Measurements from ENCODE around the gene NAT9. TPM values are rescaled to one million over a fixed set of nuclear protein-coding genes. Genes with fewer than 3 reads are reported as not detected.
A peak's percentile ranks its signal among the peaks of the same experiment; 100 is the strongest.

NAT9 gene
- total and polyA plus RNA-seq, 2 experiments from 2014 or later: 37.3 to 37.5 TPM

GRCh38 chr17:74768069-74768762, 7.9 kb downstream of the NAT9 start:
- Mint-ChIP-seq H3K4me3 (no peak overlapping the region), H3K9me3 (no peaks in the 10 kb centered on the region), H3K4me1 (peaks cover 15% of the 10 kb centered on the region; the same call in 2 of the 3 replicates), H3K27me3 (ENCODE audit: insufficient read depth, low read depth, poor library complexity) (peaks cover 22% of the 10 kb centered on the region), H3K27ac (no peak overlapping the region; the same call in 1 of the 2 replicates), H3K36me3 (ENCODE audit: low read depth) (peaks cover 47% of the 10 kb centered on the region)
- DNase-seq (ENCODE audit: low spot score) (no peak), ATAC-seq (no peak)
- H3K4me1 ChIP-seq (ENCODE audit: insufficient read depth): no peaks in the 10 kb centered on the region
- no peak for TF ChIP-seq EZH2 (IDR thresholded peaks at IDR 0.05; ENCODE audit: low read depth, unreplicated experiment)
- TF ChIP-seq, protein P1, sequence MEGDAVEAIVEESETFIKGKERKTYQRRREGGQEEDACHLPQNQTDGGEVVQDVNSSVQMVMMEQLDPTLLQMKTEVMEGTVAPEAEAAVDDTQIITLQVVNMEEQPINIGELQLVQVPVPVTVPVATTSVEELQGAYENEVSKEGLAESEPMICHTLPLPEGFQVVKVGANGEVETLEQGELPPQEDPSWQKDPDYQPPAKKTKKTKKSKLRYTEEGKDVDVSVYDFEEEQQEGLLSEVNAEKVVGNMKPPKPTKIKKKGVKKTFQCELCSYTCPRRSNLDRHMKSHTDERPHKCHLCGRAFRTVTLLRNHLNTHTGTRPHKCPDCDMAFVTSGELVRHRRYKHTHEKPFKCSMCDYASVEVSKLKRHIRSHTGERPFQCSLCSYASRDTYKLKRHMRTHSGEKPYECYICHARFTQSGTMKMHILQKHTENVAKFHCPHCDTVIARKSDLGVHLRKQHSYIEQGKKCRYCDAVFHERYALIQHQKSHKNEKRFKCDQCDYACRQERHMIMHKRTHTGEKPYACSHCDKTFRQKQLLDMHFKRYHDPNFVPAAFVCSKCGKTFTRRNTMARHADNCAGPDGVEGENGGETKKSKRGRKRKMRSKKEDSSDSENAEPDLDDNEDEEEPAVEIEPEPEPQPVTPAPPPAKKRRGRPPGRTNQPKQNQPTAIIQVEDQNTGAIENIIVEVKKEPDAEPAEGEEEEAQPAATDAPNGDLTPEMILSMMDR (conservative IDR thresholded peaks at IDR 0.05; ENCODE audit: low read depth in 2 of 2): 0 out of 4 replicates have a peak, but pooled peaks of 1 of the 2 experiments have one; percentile 1
- TF ChIP-seq POLR2AphosphoS5 (IDR thresholded peaks at IDR 0.05; ENCODE audit: low read depth): 0 out of 2 replicates have a peak, but pooled peaks have one; percentile 3
- H3K4me3 ChIP-seq: no peak overlapping the region
- H3F3A ChIP-seq (replicated peaks; ENCODE audit: low read depth): 0 out of 2 replicates have a peak, but pooled peaks cover 3% of the 10 kb centered on the region
- H3K27me3 ChIP-seq (ENCODE audit: insufficient read depth): no peaks in the 10 kb centered on the region
- H3K79me2 ChIP-seq (replicated peaks; ENCODE audit: insufficient read depth): no peaks in the 10 kb centered on the region
- H3K27ac ChIP-seq (ENCODE audit: low read depth): no peak overlapping the region
- H4K20me1 ChIP-seq (replicated peaks; ENCODE audit: insufficient read depth): peaks cover 13% of the 10 kb centered on the region; the same call in 1 of the 2 replicates
- no peak overlapping the region for H3K4me2 ChIP-seq
- H2AFZ ChIP-seq: no peak overlapping the region
- peaks cover 8% of the 10 kb centered on the region for H3K36me3 ChIP-seq (ENCODE audit: insufficient read depth)
- no peaks in the 10 kb centered on the region for H3K9me2 ChIP-seq (ENCODE audit: insufficient read depth)

- Mint-ChIP-seq H3K27me3 (ENCODE audit: insufficient read depth, low read depth, poor library complexity) (peaks cover 22% of the 10 kb centered on the region), H3K9me3 (no peaks in the 10 kb centered on the region), H3K4me3 (no peak overlapping the region), H3K4me1 (peaks cover 22% of the 10 kb centered on the region), H3K36me3 (ENCODE audit: low read depth) (peaks cover 36% of the 10 kb centered on the region), H3K27ac (no peak overlapping the region)
- Histone ChIP-seq H3K9me2 (ENCODE audit: insufficient read depth) (no peaks in the 10 kb centered on the region), H3K27me3 (ENCODE audit: insufficient read depth) (no peaks in the 10 kb centered on the region), H3K36me3 (ENCODE audit: insufficient read depth) (peaks cover 8% of the 10 kb centered on the region), H3F3A (replicated peaks; ENCODE audit: low read depth) (0 out of 2 replicates have a peak, but pooled peaks cover 3% of the 10 kb centered on the region), H3K4me3 (no peak overlapping the region), H3K4me1 (ENCODE audit: insufficient read depth) (no peaks in the 10 kb centered on the region), H3K4me2 (no peak overlapping the region), H3K27ac (ENCODE audit: low read depth) (no peak overlapping the region), H4K20me1 (replicated peaks; ENCODE audit: insufficient read depth) (peaks cover 13% of the 10 kb centered on the region; the same call in 1 of the 2 replicates), H2AFZ (no peak overlapping the region), H3K79me2 (replicated peaks; ENCODE audit: insufficient read depth) (0 out of 2 replicates have a peak, but pooled peaks cover 3% of the 10 kb centered on the region)
- ATAC-seq: no peak
- DNase-seq (ENCODE audit: low spot score): no peak
- TF ChIP-seq CREB1 (CRISPR knock-in tag; IDR thresholded peaks at IDR 0.05; ENCODE audit: low read depth) (no peak), NANOG (IDR thresholded peaks at IDR 0.05; ENCODE audit: borderline replicate concordance) (no peak), ZNF114 (CRISPR knock-in tag; IDR thresholded peaks at IDR 0.05) (no peak), JUNB (IDR thresholded peaks at IDR 0.05; ENCODE audit: unreplicated experiment) (no peak), STAT1 (IDR thresholded peaks at IDR 0.05; ENCODE audit: unreplicated experiment) (no peak), EZH2 (IDR thresholded peaks at IDR 0.05; ENCODE audit: low read depth, unreplicated experiment) (no peak), POLR2AphosphoS5 (IDR thresholded peaks at IDR 0.05; ENCODE audit: low read depth) (no peak), EZH2phosphoT487 (IDR thresholded peaks at IDR 0.05; ENCODE audit: unreplicated experiment) (no peak)
- TF ChIP-seq, protein P2, sequence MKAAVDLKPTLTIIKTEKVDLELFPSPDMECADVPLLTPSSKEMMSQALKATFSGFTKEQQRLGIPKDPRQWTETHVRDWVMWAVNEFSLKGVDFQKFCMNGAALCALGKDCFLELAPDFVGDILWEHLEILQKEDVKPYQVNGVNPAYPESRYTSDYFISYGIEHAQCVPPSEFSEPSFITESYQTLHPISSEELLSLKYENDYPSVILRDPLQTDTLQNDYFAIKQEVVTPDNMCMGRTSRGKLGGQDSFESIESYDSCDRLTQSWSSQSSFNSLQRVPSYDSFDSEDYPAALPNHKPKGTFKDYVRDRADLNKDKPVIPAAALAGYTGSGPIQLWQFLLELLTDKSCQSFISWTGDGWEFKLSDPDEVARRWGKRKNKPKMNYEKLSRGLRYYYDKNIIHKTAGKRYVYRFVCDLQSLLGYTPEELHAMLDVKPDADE (IDR thresholded peaks at IDR 0.05): no peak
- TF ChIP-seq, protein P3, sequence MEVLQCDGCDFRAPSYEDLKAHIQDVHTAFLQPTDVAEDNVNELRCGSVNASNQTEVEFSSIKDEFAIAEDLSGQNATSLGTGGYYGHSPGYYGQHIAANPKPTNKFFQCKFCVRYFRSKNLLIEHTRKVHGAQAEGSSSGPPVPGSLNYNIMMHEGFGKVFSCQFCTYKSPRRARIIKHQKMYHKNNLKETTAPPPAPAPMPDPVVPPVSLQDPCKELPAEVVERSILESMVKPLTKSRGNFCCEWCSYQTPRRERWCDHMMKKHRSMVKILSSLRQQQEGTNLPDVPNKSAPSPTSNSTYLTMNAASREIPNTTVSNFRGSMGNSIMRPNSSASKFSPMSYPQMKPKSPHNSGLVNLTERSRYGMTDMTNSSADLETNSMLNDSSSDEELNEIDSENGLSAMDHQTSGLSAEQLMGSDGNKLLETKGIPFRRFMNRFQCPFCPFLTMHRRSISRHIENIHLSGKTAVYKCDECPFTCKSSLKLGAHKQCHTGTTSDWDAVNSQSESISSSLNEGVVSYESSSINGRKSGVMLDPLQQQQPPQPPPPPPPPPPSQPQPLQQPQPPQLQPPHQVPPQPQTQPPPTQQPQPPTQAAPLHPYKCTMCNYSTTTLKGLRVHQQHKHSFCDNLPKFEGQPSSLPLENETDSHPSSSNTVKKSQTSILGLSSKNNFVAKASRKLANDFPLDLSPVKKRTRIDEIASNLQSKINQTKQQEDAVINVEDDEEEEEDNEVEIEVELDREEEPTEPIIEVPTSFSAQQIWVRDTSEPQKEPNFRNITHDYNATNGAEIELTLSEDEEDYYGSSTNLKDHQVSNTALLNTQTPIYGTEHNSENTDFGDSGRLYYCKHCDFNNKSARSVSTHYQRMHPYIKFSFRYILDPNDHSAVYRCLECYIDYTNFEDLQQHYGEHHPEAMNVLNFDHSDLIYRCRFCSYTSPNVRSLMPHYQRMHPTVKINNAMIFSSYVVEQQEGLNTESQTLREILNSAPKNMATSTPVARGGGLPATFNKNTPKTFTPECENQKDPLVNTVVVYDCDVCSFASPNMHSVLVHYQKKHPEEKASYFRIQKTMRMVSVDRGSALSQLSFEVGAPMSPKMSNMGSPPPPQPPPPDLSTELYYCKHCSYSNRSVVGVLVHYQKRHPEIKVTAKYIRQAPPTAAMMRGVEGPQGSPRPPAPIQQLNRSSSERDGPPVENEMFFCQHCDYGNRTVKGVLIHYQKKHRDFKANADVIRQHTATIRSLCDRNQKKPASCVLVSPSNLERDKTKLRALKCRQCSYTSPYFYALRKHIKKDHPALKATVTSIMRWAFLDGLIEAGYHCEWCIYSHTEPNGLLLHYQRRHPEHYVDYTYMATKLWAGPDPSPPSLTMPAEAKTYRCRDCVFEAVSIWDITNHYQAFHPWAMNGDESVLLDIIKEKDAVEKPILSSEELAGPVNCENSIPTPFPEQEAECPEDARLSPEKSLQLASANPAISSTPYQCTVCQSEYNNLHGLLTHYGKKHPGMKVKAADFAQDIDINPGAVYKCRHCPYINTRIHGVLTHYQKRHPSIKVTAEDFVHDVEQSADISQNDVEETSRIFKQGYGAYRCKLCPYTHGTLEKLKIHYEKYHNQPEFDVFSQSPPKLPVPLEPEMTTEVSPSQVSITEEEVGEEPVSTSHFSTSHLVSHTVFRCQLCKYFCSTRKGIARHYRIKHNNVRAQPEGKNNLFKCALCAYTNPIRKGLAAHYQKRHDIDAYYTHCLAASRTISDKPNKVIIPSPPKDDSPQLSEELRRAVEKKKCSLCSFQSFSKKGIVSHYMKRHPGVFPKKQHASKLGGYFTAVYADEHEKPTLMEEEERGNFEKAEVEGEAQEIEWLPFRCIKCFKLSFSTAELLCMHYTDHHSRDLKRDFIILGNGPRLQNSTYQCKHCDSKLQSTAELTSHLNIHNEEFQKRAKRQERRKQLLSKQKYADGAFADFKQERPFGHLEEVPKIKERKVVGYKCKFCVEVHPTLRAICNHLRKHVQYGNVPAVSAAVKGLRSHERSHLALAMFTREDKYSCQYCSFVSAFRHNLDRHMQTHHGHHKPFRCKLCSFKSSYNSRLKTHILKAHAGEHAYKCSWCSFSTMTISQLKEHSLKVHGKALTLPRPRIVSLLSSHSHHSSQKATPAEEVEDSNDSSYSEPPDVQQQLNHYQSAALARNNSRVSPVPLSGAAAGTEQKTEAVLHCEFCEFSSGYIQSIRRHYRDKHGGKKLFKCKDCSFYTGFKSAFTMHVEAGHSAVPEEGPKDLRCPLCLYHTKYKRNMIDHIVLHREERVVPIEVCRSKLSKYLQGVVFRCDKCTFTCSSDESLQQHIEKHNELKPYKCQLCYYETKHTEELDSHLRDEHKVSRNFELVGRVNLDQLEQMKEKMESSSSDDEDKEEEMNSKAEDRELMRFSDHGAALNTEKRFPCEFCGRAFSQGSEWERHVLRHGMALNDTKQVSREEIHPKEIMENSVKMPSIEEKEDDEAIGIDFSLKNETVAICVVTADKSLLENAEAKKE (CRISPR knock-in tag; IDR thresholded peaks at IDR 0.05): no peak
Observed at GRCh38 chr17:74767111-74767516, 9.0 kb downstream of the NAT9 start.
